ENCODE results near the gene GRID1. TPM values are rescaled to one million over a fixed set of nuclear protein-coding genes. Genes with fewer than 3 reads are reported as not detected.

Gene GRID1
- total RNA-seq, 1 experiment from 2014 or later, result not detected

GRCh38 chr10:85978566-85979358 lies 387.8 kb downstream of the GRID1 start:
- DNase-seq (no peak), ATAC-seq (no peak)
- Histone ChIP-seq H3F3A (ENCODE audit: low read length, unreplicated experiment) (no peaks in the 10 kb centered on the region), H3K36me3 (ENCODE audit: low read depth, low read length) (no peaks in the 10 kb centered on the region), H3K9me3 (ENCODE audit: low read length) (no peaks in the 10 kb centered on the region), H3K4me1 (ENCODE audit: insufficient read depth, low read length) (no peaks in the 10 kb centered on the region), H4K20me1 (ENCODE audit: low read length) (no peaks in the 10 kb centered on the region), H3K9ac (ENCODE audit: low read length) (no peak overlapping the region), H3K27ac (ENCODE audit: low read length) (no peak overlapping the region), H3K27me3 (ENCODE audit: low read length) (no peaks in the 10 kb centered on the region), H3K9me2 (replicated peaks; ENCODE audit: low read length) (no peaks in the 10 kb centered on the region), H2AFZ (ENCODE audit: low read length) (no peak overlapping the region), H3K4me2 (ENCODE audit: low read length) (no peak overlapping the region), H3K79me2 (ENCODE audit: low read length) (no peaks in the 10 kb centered on the region), H3K4me3 (ENCODE audit: low read length) (no peak overlapping the region)
- no TSS peak for BruUV-seq (replicated peaks)
- POLR2A ChIA-PET (ENCODE audit: unreplicated experiment), result no interaction called here
- CTCF ChIA-PET, result no interaction called here
- intact Hi-C loops (cut with micrococcal nuclease), result no loop called here
- TF ChIP-seq EZH2 (IDR thresholded peaks at IDR 0.05; ENCODE audit: low read length, unreplicated experiment) (no peak), EZH2phosphoT487 (IDR thresholded peaks at IDR 0.05; ENCODE audit: borderline replicate concordance, low read length) (no peak), CTCF (conservative IDR thresholded peaks at IDR 0.05; ENCODE audit: low read depth, low read length) (no peak)

GRCh38 chr10:85977642-85978041 lies 389.0 kb downstream of the GRID1 start:
- Histone ChIP-seq H2AFZ (ENCODE audit: low read length) (no peak overlapping the region), H3K27ac (ENCODE audit: low read length) (no peak overlapping the region), H3K9me3 (ENCODE audit: low read length) (no peaks in the 10 kb centered on the region), H3F3A (ENCODE audit: low read length, unreplicated experiment) (no peaks in the 10 kb centered on the region), H3K27me3 (ENCODE audit: low read length) (no peaks in the 10 kb centered on the region), H3K4me1 (ENCODE audit: insufficient read depth, low read length) (no peaks in the 10 kb centered on the region), H3K36me3 (ENCODE audit: low read depth, low read length) (no peaks in the 10 kb centered on the region), H3K9ac (ENCODE audit: low read length) (no peak overlapping the region), H4K20me1 (ENCODE audit: low read length) (no peaks in the 10 kb centered on the region), H3K4me3 (ENCODE audit: low read length) (no peak overlapping the region), H3K4me2 (ENCODE audit: low read length) (no peak overlapping the region), H3K9me2 (replicated peaks; ENCODE audit: low read length) (no peaks in the 10 kb centered on the region), H3K79me2 (ENCODE audit: low read length) (no peaks in the 10 kb centered on the region)
- DNase-seq (no peak), ATAC-seq (no peak)
- TF ChIP-seq CTCF (conservative IDR thresholded peaks at IDR 0.05; ENCODE audit: low read depth, low read length) (no peak), EZH2phosphoT487 (IDR thresholded peaks at IDR 0.05; ENCODE audit: borderline replicate concordance, low read length) (no peak), EZH2 (IDR thresholded peaks at IDR 0.05; ENCODE audit: low read length, unreplicated experiment) (no peak)
- ChIA-PET CTCF (no interaction called here), POLR2A (ENCODE audit: unreplicated experiment) (no interaction called here)
- intact Hi-C loops (cut with micrococcal nuclease), result no loop called here
- no TSS peak for BruUV-seq (replicated peaks)

- Histone ChIP-seq H3K4me2 (ENCODE audit: low read length) (no peak overlapping the region), H4K20me1 (ENCODE audit: low read length) (no peaks in the 10 kb centered on the region), H3K9ac (ENCODE audit: low read length) (no peak overlapping the region), H3K36me3 (ENCODE audit: low read depth, low read length) (no peaks in the 10 kb centered on the region), H3K27me3 (ENCODE audit: low read length) (no peaks in the 10 kb centered on the region), H3F3A (ENCODE audit: low read length, unreplicated experiment) (no peaks in the 10 kb centered on the region), H3K27ac (ENCODE audit: low read length) (no peak overlapping the region), H3K4me3 (ENCODE audit: low read length) (no peak overlapping the region), H3K4me1 (ENCODE audit: insufficient read depth, low read length) (no peaks in the 10 kb centered on the region), H3K9me3 (ENCODE audit: low read length) (no peaks in the 10 kb centered on the region), H3K79me2 (ENCODE audit: low read length) (no peaks in the 10 kb centered on the region), H3K9me2 (replicated peaks; ENCODE audit: low read length) (no peaks in the 10 kb centered on the region), H2AFZ (ENCODE audit: low read length) (no peak overlapping the region)
- CTCF ChIA-PET, result no interaction called here
- POLR2A ChIA-PET (ENCODE audit: unreplicated experiment), result no interaction called here
- no peak for DNase-seq
- no TSS peak for BruUV-seq (replicated peaks)
- TF ChIP-seq CTCF (conservative IDR thresholded peaks at IDR 0.05; ENCODE audit: low read depth, low read length) (no peak), EZH2phosphoT487 (IDR thresholded peaks at IDR 0.05; ENCODE audit: borderline replicate concordance, low read length) (no peak), EZH2 (IDR thresholded peaks at IDR 0.05; ENCODE audit: low read length, unreplicated experiment) (no peak)
- intact Hi-C loops (cut with micrococcal nuclease), result no loop called here
- no peak for ATAC-seq
Observed at GRCh38 chr10:85976267-85976793, 390.3 kb downstream of the GRID1 start.

Measured in PC-3 (cell line).